GM12874 (cell line): Measurements from ENCODE around the gene CENPO.

Experiments
- TF ChIP-seq, protein P1 (sequence below): IDR thresholded peaks from 2 replicates; pipeline ENCODE4 v1.5.1; 2011; ENCODE audit warnings: low read depth, mild to moderate bottlenecking, control low read depth, low read length, moderate library complexity; ENCODE audit not compliant: insufficient read depth

CENPO gene, protein sequence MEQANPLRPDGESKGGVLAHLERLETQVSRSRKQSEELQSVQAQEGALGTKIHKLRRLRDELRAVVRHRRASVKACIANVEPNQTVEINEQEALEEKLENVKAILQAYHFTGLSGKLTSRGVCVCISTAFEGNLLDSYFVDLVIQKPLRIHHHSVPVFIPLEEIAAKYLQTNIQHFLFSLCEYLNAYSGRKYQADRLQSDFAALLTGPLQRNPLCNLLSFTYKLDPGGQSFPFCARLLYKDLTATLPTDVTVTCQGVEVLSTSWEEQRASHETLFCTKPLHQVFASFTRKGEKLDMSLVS

DNA sequence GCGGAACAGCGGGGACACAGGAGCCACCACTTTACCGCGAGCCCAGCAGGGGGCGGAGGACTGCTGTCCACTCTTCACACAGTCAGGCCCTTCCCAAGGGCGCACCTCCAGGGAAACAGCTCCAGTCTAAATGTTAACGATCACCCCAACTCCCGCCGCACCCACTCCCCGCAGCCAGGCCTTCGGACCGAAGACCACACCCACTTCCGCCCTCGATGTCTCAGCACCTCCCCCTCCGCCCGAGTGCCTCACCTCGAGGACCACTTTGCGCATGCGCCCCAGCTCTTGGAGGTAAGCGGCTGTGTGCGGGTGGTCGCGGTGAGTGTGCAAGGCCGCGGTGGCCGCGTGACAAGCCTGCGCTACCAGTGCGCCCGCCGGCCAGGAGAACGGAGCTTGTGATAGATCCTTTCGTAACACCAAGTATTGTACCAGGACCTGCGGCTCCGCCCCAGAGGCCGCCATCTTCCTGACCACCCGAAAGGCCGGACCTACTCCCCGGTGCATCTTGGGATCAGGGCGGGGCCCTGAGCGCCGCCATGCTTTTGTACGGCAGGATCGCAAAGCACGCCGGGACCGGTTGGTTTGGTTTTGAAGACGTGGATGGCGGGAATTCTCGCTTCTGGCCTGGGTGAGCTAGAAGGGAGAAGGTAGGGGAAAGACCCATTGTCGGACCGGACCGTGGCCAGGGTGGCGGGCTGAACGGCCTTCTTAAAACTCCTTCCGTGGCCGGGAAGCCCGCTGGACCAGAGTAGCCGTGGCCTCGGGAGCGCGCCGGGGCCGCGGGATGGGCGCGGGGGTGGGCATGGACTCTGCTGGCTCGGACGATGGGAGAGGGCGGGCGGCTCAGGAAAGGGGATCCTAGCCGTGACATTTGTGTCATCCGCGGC is at the start of gene CENPO, which contains the start of gene PTRHD1:
Gene CENPO, plus strand, starts transcription at position 552 of the 887 bp plus-strand sequence. CDS start 495 bp downstream, outside the sequence.
Gene PTRHD1, minus strand, starts transcription at position 518 of the 887 bp plus-strand sequence. Its CDS starts 14 bp downstream, at position 504.
- TF ChIP-seq, protein P1, sequence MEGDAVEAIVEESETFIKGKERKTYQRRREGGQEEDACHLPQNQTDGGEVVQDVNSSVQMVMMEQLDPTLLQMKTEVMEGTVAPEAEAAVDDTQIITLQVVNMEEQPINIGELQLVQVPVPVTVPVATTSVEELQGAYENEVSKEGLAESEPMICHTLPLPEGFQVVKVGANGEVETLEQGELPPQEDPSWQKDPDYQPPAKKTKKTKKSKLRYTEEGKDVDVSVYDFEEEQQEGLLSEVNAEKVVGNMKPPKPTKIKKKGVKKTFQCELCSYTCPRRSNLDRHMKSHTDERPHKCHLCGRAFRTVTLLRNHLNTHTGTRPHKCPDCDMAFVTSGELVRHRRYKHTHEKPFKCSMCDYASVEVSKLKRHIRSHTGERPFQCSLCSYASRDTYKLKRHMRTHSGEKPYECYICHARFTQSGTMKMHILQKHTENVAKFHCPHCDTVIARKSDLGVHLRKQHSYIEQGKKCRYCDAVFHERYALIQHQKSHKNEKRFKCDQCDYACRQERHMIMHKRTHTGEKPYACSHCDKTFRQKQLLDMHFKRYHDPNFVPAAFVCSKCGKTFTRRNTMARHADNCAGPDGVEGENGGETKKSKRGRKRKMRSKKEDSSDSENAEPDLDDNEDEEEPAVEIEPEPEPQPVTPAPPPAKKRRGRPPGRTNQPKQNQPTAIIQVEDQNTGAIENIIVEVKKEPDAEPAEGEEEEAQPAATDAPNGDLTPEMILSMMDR = peak; percentile 51

DNA sequence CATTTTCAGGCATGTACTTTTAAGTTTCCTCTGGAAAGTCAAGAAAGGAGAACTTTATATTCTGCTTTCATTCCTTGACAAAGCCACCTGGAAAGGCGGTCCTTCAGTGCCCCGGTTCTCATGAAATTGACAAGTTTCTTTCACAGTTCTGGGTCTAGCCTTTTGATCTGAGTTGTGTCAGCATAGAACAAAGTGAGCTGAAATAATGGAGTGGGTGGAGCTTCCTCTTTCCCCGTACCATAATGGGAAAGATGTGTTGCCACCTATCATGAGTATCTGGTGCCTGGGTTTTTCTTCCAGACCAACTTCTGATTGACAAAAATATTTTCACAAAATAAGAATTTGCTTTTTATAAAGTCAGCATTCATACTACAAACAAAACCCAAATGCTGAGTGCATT is 49.3 kb upstream of the CENPO start:
- TF ChIP-seq, protein P1 = no peak

DNA sequence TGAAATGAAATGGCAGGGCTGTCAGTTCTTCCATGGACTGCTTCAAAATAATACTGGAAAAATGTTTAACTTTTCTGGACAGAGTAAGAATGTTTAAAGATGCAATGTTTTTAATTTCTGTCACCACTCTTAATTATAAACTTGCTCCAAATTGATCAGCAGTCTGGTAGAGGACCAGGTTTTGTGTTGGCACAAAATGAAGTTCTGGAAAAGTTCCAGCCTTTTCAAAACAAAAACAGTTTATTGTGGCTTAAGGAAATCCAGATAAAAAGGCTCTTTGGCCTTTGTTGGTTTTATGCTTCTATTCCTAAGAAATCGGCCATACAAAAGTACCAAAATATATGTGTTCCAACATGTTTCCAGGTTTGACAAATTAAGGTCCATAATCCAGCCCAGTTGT is 48.9 kb upstream of the CENPO start:
- TF ChIP-seq, protein P1 = no peak

DNA sequence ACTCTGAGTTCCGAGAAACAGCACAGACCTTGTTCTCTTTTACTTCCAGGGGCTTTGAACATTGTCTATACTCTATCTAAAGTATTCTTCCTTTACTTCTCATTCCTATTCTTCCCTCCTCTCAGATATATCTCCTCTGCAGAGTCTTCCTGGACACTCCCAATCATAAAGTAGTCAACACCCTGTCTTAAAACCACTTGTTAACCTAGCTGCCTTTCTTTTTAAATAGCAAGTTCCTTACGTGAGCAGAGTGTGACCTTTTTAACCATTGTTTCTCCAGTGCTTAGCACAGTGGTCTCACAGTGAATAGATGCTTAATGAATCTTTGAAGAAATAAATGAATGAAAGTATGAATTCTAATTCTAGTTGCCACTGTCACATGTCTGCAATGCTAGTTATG is 47.4 kb upstream of the CENPO start:
- TF ChIP-seq, protein P1 = no peak

DNA sequence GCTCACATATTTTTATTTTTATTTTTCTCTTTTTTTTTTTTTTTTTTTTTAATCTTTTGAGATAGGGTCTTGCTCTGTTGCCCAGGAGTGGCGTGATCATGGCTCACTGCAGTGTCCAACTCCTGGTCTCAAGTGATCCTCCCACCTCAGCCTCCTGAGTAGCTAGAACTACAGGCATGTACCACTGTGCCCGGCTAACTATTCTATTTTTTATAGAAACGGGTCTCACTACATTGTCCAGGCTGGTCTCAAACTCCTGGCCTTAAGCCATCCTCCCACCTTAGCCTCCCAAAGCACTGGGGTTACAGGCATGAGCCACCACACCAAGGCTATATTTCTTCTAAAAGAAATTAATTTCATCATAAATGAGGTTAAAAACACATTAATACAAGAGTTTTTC is 45.9 kb upstream of the CENPO start:
- TF ChIP-seq, protein P1 = no peak

DNA sequence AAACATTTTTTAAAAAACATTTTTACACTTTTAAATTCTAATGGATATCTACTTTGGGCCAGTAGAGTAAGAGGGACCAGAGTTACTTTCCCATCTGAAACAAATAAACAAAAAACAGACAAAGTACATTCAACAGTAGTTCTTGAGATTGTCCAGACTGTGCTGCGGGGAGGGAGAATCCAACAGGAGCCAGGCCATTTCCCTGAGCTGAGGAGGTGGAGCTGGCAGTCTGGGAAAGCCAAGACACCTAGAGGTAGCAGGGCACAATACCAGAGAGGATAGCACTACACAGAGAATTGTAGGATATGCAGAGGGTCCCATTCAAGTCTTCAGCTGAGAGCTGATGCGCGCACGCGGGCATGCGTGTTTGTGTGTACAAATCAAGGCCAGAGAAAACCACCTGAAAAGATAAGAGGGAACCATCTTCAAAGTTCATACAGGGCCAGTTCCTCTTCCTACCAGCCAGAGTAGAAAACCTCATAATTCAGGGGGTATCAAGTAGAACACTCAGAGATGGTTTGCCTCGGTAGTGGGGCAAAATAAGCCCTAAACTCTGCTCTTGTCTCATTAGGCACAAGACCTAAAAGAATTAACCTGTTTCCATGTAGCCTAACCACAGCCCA is 44.0 kb upstream of the CENPO start:
- TF ChIP-seq, protein P1 = no peak

DNA sequence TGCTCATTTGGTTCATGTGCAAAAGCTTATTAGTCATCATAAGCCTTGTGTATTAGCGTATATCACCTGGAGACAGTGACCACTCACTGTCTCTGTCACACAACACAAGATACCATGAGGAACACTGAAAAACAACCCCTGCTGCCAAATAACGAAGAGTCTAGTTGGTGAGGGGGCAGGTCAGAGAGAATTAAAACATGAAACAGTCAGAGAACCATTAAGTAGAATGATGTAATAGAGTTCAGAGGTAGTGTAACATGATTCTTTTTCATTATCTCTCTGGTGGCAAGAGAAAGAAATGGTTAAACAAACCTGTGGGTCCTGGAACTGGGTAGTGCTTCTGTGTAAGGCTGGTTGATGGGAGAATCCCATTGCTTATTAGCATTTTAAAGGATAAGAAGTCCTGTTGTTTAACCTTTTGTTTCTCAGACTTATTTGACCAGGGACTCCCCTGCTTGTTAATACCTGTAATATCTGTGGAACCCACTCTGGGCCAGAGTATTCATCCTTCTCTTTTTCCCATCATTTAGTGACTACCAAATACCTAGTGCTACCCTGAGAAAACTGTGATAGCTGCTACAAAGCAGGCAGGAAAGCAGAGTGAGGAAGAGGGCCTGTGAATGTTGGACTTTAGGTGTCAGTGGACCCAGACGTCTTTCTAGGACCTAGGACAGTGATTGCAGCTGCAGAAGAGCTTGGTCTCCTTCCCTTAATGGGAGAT is 38.1 kb upstream of the CENPO start:
- TF ChIP-seq, protein P1 = no peak
